Fibroblast of upper back skin (primary cell): ENCODE data around the gene SEMA6A.

Experiments used
- DNase-seq: peaks from one replicate; pipeline ENCODE4 v3.0.0-alpha.2; 2013

The SEMA6A gene

DNA sequence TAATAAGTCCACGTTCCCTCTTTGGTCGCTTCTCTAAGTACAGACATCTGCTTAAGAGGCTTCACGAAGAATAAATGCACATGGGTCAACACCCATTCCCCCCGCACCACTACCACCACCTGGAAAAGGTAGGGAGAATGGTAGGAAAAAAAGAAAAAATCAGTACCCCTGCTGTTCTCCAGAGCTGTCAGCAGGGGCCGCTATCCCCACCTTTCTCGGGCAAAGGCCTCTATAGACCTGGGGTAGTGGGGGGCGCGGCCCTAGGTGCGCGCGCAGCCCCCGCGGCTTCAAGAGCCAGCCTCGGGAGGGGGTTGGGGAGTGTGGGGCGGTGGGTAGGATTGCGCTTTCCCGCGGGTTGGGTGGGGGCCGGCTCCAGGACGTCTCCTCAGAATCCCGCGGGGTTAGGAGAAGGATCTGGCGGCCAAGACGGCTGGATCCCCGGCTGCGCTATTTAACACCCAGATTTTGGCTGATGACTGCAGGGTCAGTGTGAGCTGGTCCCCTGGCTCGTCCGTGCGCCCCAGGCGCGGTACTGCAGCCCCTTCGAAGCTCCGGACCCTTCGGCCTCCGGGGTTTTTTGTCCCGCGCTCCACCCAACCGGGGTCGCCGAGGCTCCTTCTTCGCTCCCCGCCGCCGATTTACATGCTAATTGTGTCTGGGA is 1.6 kb upstream of the SEMA6A start:
- DNase-seq, result peak; percentile 65

DNA sequence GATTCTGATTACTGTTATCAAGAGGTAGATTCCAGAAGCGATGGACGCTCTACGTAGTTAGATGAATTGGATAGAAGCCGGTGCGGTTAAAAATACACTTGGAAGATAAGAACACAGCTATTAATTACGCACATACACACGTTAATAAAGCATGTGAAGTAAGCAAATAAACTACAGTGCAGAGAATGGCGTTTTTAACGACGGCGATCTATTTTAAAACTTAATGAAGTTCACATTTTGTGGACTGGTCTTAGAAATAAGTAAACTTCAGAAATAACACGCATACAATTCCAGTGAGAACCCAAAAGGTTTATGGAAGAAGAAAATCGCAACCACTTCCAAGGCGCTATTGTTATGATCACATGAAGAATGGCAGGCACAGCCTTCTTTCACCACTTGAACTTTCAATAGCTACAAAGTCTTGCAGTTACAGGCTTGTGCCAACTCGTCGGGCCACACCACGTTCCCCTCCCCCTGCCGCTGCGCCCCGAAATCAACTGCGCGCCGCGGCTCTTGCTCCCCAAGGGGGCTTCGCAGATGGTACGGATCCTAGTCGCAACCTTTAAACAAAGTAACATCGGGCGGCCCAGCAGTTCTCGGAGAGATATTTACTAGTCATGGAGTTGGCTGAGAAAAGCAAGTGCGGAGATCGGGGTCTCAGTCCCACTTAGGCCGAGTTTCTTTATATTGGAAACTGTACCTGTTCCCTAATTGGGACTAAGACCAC is 866 bp upstream of the SEMA6A start:
- no peak for DNase-seq

DNA sequence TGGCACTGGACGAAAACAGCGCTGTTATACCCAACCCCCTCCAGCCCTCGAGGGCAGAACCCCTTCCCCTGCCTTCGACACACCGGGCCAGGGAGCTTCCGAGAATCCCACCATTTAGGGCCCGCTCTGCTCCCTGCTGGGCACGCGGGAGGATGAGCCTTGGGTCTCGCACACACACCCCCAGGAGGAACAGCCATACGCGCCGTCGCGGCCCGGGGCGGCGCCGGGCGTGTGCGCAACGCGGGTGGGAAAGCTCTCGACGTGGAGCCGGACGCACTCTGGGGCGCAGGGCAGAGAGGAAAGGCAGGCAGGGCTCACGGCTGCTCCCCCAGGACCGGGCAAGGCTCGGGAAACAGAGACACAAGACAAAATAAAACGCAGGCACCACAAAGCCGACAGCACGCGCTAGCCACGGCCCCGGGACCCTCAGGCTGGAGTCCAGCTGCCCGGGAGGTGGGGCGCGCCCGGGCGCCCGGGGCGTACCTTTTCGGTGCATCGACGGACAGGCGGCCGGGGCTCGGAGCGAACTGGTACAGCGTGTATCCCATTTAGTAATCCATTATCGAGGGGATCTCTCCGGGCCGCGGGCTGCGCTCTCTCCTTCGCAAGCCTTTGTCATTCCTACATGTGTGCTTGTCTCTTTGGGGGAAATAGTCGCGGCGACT is 789 bp downstream of the SEMA6A start:
- DNase-seq, result no peak

DNA sequence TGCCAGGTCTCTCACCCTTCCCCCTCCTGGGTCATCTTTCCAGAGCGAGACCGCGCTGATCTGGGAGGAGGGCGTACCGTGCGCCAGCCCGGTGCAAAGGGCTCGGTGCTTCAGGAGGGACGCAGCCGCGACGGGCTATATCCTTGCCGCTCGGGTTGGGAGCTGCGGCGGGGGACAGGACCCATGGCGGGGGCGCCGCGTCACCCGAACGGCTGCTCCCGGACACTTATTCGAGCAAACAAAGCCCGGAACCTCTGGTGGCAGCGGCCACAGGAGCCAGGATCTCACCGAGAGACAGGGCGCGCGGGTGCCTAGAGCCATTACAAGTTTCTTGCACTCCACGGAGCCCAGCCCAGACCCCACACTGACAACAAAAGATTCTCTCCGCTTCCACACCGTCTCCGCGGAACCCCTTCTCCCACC is 1.3 kb downstream of the SEMA6A start:
- DNase-seq, result no peak

DNA sequence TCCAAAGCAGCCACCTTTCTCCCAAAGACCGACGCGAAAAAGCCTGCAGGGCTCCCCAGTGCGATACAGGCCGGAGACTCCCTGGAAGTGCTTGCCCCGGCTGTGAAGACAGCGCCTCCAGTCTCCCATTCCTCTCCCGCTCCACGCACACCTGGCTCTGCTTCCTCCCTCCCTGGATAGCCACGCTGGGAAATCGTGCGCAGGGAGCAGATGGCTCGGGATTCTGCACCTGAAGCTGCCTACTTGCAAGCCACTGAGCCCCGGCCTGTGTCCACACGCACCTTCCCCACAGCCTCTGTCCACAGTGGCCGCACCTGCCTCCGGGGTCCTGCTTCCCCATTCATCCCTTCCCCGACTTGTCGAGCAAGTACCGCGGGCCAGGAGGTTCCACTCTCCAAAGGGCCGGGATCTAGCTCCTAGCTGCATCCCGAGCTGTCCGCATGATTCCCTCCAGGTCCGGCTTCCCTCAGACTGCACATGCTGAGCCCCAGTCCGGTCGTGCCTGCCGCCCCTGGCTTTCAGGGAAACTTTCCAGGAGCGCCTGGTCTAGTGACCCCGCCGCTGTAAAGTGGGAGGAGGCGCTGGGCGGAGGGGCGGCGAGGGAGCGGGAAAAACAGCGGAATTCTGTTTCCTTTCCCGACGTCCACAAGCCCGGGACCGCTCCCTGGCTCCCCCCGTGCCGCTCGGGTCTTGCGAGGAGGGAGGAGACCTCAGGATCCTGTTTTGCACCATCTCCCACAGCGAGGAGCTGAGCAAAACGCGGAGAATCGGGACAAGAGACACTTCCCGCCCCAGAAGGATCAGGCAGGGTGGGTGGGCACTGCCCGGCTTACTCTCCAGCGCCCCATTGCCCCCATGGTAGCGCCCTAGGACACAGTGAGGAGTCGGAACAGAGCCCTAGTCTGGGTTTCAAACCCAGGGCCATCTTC is 2.0 kb downstream of the SEMA6A start:
- DNase-seq, result no peak

DNA sequence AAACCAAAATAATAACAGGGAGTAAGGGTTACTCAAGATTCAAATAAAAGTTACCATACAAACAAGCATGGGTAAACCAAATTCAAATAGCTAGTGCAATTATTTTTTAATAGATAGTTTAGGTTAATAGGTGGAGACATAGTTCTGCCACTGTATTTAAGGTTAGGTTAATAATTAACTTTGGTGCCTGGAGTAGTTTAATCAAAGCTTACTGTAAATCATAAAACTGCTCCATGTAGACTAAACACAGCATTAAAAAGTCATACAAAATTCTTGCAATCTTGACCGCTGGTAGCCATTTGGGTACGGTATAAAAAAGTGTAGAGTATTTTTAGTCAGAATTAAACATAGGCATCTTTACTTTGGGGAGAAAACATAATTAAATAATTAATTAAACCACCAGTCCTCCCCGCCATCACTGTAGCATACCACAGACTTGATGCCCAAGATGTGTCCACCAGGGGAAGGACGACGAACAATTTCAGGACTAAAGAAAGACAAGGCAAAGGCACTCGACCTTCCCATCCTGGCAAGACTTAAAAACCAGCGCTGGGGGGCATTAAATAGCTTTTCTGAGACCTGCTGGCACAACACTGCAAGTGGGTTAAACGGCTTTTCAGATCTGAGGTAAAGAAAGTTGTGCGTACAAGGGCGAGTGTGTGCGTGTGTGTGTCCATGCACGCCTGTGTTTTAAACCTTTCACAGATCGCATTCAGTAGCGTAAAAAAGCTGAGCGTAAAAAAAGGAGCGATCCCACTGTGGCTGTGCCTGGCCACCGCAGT is 2.9 kb downstream of the SEMA6A start:
- no peak for DNase-seq

DNA sequence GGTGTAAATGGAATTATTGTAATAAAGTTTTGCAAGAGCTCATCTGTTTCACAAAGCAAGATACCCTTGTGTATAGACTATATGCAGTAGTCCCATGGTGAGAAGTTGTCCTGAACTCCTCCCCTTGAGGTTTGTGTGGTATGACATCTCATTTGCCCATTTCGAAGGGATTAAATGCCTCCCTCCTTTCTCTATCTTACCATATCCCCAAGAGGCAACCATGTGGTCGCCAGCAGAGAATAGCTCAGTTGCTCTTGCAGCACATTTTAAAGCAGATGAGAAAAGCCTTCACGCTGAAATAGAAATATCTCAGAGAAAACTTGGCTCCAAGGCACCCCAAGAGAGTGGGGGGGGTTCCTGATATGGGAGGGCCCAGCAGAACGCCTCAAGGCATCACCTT is 4.6 kb downstream of the SEMA6A start:
- DNase-seq, result no peak

DNA sequence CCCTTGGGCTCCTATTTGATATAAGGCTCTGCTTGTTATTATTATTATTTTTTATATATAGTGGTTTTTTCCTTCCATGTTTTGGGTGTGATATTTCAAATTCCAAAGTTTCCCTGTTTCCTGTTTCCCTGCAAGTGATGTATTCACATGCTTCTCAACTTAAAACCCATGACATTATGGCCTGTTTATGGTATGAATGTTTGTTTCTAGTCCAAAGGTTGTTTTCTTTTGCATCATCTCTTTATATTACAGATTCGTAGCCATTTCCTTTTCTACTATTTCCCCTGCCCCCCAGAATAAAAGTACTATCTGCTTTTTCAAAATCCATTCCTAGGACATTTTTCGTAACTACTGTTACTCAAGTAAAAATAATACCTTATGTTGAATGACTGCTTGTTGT is 7.5 kb downstream of the SEMA6A start:
- no peak for DNase-seq

DNA sequence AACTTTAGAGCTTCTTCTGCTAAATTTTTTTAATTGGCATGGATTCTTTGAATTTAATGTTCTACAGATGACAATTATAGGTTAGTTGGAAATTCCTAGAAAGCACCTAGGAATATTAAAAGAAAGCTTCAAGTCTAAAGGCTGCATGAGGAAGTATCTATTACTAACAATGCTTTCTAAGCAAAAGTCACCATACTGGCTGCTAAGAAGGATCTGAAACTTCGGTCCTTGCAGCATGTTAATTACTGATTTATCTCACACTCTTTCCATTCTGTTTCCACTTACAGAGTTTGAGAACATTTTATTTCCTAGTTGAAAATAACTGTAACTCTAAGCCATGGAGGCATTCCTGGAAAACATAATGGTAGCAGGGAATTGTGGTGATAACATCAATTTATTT is 8.4 kb downstream of the SEMA6A start:
- DNase-seq, result no peak

DNA sequence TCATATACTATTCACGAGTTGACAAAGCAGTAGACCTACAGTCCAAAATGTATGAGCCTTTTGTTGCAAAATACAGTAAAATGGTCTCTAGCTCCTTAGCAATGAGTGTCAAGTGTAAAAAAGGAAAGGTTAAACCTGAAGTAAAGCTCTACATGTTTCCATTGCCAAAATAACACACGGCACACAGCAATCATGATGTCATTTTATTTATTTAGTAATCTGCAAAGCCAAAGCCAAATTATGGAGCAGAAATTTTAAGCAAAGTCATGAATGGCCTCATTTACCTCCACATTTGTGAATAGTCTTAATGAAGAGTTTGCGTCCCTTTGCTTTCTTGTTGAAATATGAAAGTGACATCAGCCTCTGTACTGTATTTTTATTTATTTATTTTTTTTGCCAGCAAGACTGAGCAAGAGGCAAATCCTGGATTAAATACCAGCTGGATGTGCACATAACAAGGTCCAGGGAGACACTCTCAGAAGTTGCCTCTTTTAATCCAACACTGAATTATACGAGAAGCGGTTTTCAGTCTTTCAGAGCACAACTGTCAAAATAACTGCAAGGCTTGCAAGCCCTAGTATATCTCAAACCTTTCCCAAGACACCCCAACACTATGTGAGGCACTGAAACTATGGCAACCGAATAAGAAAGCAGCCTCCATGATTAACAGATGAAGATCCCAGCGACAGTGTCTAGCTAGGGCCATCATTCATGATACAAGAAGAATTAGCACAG is 9.7 kb downstream of the SEMA6A start:
- no peak for DNase-seq

DNA sequence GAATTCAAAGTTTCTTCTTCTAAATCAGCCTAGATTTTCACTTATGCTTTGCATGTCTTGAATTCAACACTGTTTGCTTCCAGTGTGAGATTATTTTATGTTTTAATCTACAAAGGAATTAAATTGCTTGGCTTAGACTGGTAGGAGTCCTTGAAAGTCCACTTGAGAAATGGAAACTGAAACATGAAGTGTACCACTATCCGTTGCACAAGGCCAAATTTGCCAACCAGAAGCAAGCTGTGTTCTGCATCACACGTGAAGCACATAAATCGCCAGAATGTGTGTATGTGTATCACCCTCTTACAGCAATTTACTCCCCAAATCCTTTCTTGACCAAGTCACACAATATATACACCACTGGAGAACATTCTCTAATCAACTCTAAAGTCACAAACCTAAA is 10.3 kb downstream of the SEMA6A start:
- no peak for DNase-seq

DNA sequence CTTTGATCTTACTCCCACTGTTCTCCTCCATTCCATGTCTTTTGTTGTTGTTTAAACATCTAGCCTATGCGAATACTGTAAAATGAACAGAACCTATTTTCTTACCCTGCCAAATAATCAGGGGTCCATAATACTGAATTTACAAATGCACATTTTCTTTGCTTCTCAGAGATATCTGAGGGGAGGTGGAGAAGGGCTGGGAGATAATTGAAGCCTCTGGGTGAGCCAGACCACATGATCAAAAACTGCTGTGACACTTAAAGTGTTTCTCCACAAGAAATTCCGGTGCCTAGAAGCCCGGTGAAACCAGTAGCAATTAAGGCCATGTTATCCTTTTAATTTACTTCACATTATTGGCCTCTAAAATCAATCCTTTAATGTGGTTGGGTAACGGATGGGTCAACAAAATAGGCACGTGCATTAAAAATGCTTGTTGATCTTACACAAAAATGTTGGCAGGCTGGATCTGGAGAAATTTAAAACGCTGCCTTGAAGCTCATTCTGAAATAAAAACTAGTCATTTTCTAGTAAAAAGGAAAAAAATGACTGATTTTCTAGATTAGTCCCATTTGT is 10.8 kb downstream of the SEMA6A start:
- DNase-seq, result no peak

DNA sequence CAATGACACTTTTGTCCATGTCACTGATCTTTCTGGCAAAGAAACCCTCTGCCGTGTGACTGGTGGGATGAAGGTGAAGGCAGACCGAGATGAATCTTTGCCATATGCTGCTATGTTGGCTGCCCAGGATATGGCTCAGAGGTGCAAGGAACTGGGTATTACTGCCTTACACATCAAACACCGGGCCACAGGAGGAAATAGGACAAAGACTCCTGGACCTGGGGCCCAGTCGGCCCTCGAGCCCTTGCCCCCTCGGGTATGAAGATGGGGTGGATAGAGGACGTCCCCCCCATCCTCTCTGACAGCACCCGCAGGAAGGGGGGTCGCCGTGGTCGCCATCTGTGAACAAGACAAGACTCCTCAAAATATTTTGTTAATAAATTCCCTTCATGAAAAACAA is 12.0 kb downstream of the SEMA6A start:
- no peak for DNase-seq

DNA sequence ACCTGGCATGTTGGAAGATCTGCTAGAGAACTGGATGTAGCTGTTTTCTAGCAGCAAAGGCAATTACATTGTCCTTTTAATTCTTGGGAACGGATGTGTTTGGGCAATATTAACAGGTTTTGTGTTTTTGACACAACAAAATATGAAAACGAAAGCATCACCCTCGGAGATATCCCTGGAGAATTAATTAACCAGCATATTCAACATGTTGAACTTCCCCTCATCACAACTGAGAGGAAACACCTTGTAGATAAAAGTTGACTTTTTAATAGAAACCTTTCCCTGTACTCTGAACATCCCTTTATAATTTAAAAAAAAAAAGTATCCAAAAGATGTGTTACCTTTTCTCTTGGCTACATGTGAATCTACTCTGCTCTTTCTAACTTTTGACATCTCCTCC is 13.0 kb downstream of the SEMA6A start:
- DNase-seq, result no peak

DNA sequence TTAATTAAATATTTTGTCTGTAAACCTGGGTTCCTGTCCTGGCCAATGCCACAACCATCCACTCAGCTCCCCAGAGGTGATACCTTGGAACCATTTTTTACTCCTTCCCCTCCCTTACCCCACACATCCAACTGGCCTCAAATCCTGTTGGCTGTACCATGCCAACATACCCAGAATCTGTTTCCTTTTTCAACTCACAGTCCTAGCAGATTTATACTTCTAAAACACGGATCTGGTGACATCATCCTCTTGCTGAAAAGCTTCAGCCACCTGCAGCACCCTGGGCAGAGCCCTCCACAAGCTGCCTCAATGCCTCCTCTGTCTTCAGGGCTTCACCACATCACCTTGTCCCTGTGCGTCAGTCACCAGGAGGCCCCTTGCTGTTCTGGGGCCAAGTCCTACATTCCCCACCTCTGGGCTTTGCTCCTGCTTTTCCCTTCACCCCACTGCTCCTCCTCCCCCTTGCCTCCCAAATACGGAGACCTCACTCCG is 14.9 kb downstream of the SEMA6A start:
- DNase-seq, result no peak

DNA sequence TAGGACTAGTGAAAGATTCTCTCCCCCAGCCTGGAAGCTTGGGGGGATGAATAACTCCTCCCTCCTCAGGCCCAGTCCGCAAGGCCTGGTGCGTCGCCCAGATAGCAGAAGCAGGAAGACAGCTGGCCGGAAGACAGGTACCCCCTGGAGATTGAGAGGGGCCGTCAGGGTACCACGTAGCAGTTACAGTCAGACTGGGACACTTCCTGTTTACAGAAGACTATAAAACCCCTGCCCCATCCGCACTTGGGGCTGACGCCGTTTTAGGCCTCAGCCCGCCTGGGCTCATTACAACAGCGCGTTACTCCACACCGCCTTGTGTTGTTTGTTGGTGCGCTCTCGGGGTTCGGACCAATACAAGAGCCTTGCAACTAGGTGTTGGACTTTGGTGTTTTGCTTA is 15.4 kb downstream of the SEMA6A start:
- no peak for DNase-seq

DNA sequence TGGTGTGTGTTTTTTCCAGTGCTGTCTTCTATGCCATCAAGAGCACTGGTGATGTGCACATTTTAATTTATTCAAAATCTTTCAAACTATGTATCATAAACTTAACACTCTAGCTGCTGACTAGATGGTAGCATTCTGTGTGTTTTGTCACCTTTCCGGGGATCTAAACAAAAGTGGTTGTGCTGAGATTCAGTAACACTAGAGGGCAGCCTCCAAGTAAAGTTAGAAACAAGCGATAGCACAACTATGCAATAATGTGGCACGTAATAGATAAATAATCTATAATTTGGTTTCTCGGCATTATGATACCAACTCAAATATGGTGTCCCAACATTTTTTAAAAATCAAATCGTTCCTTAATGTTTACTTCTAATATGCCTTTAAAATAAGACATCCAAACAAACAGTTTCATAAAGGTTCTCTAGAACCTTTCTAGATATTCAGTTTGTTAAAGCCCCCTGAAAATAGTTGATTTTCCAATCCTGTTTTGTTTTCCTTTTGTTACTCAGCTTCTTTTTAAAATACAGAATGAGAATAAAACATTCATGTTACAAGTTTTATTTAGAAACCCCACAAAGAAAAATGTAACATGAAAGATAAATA is 16.9 kb downstream of the SEMA6A start:
- DNase-seq, result no peak

DNA sequence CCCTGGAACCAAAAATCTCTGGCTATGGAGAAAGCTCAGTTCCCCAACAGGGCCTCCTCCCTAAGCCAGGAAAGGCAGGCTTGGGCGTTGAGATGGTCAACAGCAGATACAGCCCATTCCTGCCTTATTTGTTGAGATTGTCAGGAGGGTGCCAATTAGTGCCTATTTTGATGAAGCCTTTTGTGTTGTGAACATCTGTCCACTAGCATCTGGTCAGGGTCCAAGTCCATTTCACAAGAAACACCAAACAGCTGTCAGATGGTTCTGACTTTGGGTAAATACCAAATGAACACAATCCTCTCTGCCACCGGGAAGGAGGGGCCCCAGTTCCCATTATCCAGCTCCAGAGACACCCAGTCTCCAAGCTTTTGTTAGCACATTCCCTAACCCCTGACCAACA is 19.9 kb downstream of the SEMA6A start:
- no peak for DNase-seq

DNA sequence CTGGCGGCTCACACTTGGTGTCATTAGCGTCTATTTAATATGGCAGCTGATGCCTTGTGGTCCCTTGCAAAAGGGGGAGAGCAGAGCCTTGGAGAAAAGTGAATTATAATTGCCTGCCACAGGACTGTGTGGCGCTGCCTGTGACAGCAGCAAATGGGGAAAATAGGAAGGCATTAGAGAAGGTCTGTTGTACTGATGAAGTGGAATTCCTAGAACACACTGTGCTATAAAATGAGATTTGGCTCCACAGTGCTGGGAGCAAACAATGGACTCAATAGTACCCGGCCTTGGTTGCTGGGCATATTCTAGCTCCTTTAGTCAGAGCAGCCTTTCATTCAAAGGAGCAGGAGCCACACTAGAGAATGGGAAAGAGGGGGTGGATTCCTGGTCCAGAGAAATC is 21.3 kb downstream of the SEMA6A start:
- DNase-seq, result no peak

DNA sequence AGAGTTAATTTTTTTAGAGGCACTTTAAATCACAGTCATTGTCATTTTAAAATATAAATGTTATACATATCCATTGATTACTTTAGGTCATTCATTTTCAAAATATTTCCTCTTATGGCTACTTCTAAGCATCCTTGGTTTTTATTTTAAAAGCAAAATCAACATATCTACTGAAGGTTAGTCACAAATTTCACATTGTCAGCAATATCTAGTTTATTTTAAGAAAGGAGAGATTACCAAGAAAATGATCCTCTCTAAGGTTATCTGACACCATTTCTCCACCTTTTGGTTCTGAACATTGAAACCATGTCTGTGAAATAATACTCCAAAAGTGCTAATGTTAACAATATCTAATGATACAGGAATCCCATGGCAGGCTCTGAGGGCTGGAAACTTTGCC is 24.5 kb downstream of the SEMA6A start:
- no peak for DNase-seq

DNA sequence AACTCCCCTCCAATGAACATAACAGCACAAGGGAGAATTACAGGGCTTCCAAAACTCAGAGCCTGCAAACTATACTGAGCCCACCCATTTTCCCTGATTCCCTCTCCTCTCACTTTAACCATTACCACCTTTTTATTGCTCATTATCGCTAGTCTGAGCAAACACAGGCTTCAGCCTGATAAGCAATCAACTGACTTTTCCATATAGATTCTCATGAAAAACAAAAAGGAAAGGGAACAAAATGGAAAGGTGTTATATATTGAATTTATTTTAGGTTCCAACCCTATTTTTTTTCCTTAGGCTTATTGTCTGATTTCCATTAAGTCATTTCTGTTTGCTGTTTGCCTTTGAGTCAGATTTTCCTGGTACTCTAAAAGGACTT is 27.9 kb downstream of the SEMA6A start:
- no peak for DNase-seq
